Amniotic stem cell (primary cell): Measurements from ENCODE around the gene ENTPD2.
"Not testable (repeated sequence)": the region's sequence is repeated elsewhere in the genome, so short reads cannot be mapped to it uniquely, and the experiment has no call there.

ENCODE experiments used
- DNase-seq: peaks from one replicate; lab custom pipeline; 2025; lab: John Stamatoyannopoulos, UW

Gene ENTPD2

GRCh38 chr9:137064027-137064879 lies 10.4 kb upstream of the ENTPD2 start:
- no peak for DNase-seq

DNA sequence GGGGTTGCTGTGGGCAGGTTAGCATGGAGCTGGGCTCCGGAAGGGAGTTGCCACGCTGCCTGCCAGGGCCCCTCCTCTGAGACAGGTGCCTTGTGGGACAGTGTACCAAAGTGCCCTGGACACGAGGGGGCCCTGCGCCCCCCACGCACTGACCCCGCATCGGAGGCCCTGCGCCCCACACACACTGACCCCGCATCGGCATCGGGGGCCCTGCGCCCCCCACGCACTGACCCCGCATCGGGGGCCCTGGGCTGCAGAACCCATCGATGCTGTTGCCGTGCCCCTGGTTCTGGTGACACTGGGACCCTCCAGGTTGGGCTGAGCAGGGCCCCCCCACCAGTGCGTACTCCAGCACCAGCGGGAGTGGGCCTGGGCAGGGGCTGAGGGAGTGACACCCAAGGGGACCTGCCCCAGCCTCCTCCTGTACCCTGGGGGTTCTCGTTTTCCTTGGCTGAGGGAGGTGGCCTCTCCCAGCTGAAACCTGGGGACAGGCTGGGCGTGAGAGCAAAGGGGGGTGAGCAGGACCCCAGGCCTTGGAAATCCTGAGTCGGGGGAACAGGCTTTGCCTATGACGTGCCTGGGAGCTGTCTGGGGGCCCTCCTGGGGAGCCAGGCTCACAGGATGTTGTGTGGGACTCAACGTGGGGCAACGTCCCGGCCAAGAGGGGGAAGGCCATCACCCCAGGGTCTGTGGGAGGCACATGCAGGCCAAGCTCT lies 9.6 kb upstream of the ENTPD2 start:
- DNase-seq = no peak

DNA sequence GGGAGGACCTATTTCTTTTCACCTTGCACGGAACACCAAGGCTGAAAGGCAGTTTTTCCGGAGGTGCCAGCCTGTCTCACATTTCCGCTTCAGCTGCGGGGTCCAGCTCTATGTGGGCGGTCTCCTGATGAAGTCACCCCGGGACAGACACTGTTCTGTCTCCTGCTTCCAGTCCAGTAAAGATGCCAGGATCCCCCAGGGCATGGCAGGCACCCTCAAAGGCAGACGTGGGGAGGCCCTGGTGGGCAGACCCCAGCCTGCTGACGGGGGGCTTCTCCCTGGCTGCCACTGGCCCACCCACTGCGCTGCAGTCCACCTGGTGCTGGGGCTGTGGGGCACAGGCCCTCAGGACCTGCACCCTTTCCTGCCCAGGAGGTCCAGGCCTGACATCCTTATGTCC lies 8.9 kb upstream of the ENTPD2 start:
- not testable (repeated sequence) for DNase-seq

DNA sequence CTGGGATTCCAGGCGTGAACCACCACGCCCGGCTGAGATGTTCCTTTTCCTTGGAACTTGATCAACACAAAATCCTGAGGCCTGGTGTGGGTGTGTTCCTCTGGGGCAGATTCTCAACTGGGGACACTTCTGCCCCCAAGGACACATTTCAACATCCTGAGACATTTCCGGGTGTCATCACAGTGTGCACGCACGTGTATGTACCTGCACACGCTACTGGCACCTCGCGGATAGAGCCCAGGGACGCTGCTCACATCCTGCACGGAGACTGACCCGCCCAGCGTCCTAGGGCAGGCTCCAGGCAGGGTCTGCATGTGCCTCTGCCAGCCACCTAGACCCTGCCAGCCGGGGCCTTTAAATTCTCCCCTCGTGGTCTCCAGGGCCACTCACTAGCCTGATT lies 8.5 kb upstream of the ENTPD2 start:
- DNase-seq = no peak

GRCh38 chr9:137058521-137059234 lies 4.8 kb upstream of the ENTPD2 start:
- no peak for DNase-seq

DNA sequence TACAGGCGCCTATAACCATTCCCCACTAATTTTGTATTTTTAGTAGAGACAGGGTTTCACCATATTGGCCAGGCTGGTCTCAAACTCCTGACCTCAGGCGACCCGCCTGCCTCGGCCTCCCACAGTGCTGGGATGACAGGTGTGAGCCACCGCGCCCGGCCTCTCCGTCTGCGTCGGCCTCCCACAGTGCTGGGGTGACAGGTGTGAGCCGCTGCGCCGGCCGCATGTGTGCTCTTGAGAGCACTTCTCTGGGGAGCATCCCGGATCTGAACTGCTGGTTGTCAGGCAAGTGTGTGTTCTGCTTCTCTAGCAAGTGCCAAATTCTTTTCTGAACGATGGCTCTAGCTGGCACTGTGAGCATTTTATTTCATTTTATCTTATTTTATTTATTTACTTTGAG lies 3.7 kb upstream of the ENTPD2 start:
- no peak for DNase-seq

DNA sequence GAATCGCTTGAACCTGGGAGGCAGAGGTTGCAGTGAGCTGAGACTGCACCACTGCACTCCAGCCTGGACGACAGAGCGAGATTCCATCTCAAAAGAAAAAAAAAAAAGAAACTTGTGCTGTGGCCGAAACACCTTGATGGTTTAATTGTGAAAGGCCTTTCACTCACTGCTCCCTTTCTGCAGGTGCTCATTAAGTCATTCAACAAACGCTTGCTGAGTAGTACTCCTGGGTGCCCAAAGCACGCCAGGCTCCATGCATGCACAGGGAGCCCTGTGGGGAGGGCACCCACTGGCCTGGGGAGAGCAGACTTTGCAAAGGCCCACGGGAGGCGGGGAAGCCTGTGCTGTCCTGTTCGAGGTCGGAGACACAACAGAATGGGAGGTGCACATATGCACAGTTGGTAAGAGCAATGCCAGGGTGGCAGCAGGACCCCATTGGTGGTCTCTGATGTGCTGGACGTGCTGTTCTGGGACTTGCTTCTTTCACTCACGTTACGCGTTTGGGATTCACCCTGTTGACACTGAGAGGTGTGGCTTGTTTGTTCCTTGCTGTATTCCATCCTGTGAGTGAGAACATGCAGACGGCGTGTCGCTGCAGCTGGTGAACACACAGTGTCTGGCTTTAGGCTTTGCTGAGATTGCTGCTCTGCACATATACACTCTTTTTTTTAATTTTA lies 3.0 kb upstream of the ENTPD2 start:
- no peak for DNase-seq

GRCh38 chr9:137055385-137056364 lies 1.8 kb upstream of the ENTPD2 start:
- peak; percentile 34 for DNase-seq

GRCh38 chr9:137054932-137055384 lies 1.1 kb upstream of the ENTPD2 start:
- no peak for DNase-seq

DNA sequence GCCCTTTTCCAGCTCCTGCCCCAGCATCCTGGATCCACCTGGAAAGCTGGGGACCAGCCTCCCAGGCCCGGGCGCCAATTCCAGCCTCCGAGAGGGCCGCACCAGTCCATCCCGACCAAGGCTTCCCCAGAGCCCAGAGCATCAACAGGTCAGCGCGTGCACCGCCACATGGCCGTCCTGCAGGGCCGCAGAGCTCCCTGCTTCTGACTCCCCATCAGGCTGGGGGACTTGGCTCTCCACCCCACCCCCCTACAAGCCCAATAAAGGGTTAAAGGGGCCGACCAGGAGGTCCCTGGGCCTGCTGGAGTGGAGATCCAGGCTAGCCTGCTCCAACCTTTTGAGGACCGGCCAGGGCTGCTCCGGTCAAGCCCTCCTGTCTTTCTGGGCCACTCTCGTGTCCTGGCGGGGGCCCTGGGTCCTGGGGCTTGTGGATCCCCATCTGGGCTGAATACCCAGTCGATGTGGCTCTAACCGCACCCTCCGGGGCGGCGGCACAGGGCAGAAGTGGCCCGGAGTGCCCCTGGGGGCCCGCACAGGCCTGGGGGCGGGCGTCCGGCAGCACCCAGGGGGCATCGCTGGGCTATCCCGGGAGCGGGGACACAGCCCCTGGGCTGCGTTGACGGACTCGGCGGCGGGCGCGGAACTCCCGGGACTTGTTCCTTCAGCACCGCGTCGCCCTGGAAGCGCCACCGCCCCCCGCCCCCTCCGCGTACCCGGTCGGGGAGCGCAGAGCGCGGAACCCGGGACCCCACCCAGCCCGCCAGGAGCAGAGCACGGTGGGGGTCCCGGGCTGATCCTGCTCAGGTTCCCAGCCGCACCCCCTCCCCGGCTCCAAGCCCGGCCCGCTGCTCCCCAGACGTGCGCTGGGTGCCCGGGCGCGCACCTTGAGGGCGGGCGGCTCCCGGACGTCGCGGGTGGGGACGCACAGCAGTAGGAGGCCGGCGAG lies 590 bp downstream of the ENTPD2 start:
- no peak for DNase-seq

DNA sequence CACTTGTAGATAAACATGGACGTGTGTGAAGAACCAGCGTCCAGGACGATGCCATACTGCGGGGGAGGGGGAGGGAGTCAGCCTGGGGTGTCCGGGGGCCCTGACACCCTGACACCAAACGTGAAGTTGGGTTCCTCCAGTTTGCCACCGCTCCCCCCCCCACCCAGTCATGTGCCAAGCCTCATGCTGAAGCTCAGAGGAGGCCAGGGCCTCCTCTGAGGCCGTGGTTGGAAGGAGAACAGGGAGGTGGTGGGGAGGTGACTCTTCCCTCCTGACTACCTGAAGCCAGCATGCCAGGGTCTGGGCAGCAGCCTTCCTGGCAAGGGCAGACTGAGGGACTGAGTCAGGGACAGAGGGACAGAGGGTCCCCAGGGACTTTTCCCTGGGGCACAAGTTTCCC lies 1.6 kb downstream of the ENTPD2 start:
- DNase-seq = no peak

- no peak for DNase-seq
Observed at GRCh38 chr9:137051145-137051724, 2.6 kb downstream of the ENTPD2 start.

DNA sequence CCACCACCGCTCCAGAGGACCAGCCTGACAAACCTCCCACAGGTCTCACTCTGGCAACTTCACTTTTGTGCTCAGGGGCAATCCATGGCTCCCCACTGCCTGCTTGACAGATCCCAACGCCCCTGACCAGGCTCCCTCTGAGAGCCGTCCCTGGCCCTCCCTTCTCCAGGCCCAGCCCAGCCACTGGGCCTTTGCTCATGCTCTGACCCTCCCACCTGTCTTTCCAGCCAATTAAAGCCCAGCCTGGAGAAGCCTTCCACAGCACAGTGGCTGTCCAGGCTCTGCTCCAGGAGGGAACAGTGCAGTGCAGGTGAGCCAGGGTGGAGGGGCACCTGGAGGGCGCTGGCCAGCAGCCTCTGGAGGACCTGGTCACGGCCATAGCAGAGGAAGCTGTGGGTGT lies 3.3 kb downstream of the ENTPD2 start:
- no peak for DNase-seq

DNA sequence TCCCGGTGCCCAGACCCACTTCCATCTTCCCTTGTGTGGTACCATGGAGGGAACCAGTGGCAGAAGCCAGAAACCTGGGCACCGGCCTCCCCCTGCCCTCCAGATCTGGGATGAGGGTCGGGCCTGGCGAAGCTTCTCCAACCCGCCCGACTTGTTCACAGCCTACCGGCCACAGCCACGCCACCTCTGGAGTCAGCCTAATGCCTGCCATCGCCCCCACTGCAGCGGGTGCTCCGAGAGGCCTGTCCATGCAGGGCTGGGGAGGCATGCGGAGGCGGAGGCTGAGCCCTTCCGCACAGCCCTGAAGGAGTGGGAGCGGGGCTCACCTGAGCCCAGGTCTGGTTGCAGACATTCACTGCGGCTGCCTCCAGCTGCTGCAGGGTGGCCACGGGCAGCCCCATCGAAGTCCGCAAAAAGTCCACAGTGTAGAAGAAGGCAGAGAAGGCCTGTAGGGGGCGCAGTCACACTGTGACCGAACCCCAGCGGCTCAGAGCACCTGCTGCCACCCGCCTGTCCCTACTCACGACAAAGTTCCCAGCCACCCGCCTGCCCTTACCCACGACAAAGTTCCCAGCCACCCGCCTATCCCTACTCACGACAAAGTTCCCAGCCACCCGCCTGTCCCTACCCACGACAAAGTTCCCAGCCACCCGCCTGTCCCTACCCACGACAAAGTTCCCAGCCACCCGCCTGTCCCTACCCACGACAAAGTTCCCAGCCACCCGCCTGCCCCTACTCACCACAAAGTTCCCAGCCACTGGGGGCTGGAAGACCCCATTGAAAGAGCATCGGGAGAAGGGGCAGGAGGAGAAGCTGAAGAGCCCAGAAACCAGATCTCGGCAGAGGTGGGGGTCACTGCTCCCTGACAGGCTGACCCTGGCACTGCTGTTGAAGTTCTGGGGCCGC lies 4.1 kb downstream of the ENTPD2 start:
- DNase-seq = no peak

DNA sequence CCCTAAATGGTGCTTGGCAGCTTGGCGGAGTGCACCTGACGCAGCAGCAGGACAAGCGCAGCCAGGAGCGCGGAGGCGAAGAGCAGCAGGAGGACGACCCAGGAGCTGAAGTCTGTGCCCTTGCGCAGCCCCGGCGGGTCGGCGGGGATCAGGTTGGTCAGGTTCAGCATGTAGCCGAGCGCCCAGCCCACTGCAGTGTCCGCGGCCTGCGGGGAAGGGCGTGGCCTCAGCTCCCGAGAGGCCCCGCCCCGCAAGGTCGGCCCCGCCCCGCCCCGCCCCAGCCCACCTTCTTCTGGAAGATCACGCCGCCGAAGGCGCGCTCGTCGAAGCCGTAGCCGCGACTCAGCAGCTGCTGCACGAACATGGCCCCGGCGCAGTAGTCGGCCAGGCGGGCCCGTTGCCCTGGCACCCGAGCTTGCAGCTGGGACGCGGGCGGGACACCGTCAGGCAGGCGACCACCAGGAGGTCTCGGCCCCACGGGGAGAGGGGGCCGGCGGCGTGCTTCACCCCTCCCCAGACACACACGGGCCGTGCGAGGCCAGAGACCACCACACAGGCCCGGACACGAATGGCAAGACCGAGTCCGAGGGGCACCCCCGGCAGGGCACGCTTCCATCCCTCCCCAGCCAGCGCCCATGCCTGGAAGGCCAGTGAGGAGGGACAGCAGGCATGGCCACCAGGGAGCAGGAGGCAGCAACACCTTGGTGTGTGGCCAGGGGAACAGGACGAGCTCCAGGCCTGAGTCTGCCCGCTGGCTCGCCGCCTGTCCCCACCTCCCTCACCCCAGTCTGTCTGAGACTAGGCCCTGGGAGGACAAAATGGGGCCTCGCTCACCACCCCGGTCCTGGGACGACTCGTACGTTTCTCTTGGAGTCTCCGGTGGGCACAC lies 5.0 kb downstream of the ENTPD2 start:
- DNase-seq = no peak

GRCh38 chr9:137046088-137046787 lies 7.6 kb downstream of the ENTPD2 start, which contains the start of gene NPDC1:
NPDC1 (minus strand) TSS chr9:137046177; CDS start chr9:137045989, 188 bp downstream.
- DNase-seq = peak; percentile 71
